Activated T-helper 2 cell treated with anti-CD3 and anti-CD28 coated beads, Interferon-gamma antibody, Interleukin-2, Interleukin-4, amounts not matched to agents 10 μg/mL and 5 μg/mL and 100 μg/mL, durations not matched to agents 14 hours and 24 hours and 36 hours (primary cell): ENCODE results near the gene PTPN9. TPM values are rescaled to one million over a fixed set of nuclear protein-coding genes. Genes with fewer than 3 reads are reported as not detected.
"Not testable (repeated sequence)": the region's sequence is repeated elsewhere in the genome, so short reads cannot be mapped to it uniquely, and the experiment has no call there.

Experiments
- DNase-seq: peaks from one replicate; pipeline ENCODE4 v3.0.0; 2021; ENCODE audit warnings: low spot score
- H3K27ac Mint-ChIP-seq: one replicate; pipeline ENCODE4 v1.8.0; 2021; ENCODE audit warnings: mixed read lengths
- H3K27me3 Mint-ChIP-seq: one replicate; pipeline ENCODE4 v1.8.0; 2021; ENCODE audit warnings: low read depth, mixed read lengths
- H3K36me3 Mint-ChIP-seq: one replicate; pipeline ENCODE4 v1.8.0; 2021; ENCODE audit warnings: low read depth, mixed read lengths
- H3K4me1 Mint-ChIP-seq: one replicate; pipeline ENCODE4 v1.8.0; 2021; ENCODE audit warnings: low read depth, mixed read lengths
- H3K4me3 Mint-ChIP-seq: one replicate; pipeline ENCODE4 v1.8.0; 2021; ENCODE audit warnings: low read depth, mild to moderate bottlenecking, moderate library complexity, mixed read lengths
- H3K9me3 Mint-ChIP-seq: one replicate; pipeline ENCODE4 v1.8.0; 2021; ENCODE audit warnings: mixed read lengths
- intact Hi-C: fragments of 100-400 bp; cut with micrococcal nuclease; formaldehyde crosslinking; loops from one replicate; pipeline ENCODE4 v1.15.1; 2023
- total RNA-seq: library from RNA; stranded (reverse); gene quantifications from 2 replicates; pipeline ENCODE4 v1.2.3, GENCODE V29; 2022

PTPN9 gene
- total RNA-seq, 1 donor from 2014 or later, result 32.3 TPM

DNA sequence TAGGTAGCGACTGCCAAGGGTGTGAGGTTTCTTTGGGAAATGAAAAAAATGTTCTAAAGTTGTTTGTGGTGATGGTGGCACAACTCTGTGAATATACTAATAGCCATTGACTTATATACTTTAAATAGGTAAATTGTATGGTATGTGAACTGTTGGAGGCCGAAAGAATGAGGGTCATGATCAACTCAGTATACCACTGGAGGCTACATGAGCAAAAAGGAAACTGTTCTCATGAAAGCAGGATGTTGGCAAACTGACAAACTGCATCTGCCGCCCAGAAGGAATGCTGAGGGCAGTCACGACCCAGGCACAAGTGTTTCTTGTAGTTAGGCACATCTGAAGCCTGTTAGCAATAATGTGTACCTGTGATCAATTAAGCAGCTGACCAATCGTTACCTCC lies 95.6 kb downstream of the PTPN9 start:
- H3K27me3 Mint-ChIP-seq, DNase-seq, H3K4me3 Mint-ChIP-seq, H3K9me3 Mint-ChIP-seq, H3K27ac Mint-ChIP-seq, H3K4me1 Mint-ChIP-seq, intact Hi-C loops: not testable (repeated sequence)
- H3K36me3 Mint-ChIP-seq, result peaks cover 38% of the 10 kb centered on the region

DNA sequence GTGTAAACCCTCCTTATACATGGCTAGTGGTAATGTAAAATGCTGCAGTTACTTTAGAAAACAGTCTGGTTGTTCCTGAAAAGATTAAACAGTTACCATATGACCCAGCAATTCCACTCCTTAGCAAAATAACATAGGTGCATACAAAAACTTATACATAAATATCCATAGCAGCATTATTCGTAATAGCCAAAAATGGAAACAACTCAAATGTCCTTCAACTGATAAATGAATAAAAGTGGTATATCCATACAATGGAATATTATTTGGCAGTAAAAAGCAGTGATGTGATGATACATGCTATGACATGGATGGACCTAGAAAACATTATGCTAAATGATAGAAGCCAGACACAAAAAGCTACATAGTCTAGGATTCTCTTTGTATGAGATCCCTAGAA lies 96.0 kb downstream of the PTPN9 start:
- intact Hi-C loops, result no loop called here
- Mint-ChIP-seq H3K4me1 (peaks cover 4% of the 10 kb centered on the region), H3K9me3 (no peaks in the 10 kb centered on the region), H3K27me3 (no peaks in the 10 kb centered on the region), H3K4me3 (no peak overlapping the region), H3K27ac (no peak overlapping the region), H3K36me3 (peaks cover 38% of the 10 kb centered on the region)
- DNase-seq, result no peak

- H3K4me1 Mint-ChIP-seq, H3K27me3 Mint-ChIP-seq, intact Hi-C loops, DNase-seq, H3K4me3 Mint-ChIP-seq, H3K27ac Mint-ChIP-seq, H3K9me3 Mint-ChIP-seq: not testable (repeated sequence)
- peaks cover 40% of the 10 kb centered on the region for H3K36me3 Mint-ChIP-seq
Observed at GRCh38 chr15:75480463-75480862, 98.7 kb downstream of the PTPN9 start.

DNA sequence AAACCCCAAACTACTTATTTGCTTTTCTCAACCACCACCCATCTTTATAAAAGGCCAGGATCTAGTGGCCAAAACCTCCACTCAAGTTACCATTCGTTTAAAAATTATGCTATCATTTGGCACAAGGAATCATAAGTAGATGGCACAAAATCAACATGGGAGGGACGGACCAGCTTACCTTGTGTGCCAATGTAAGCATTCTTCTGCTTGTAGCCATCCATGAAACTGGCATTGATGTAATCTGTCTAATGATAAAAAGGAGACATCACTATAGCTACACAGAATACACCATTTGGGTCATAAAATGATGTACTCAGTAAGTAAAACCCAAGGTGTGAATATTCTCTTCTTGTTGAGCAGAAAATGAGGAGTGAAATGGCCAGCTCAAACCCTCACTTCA lies 99.4 kb downstream of the PTPN9 start:
- intact Hi-C loops, result no loop called here
- Mint-ChIP-seq H3K27me3 (no peaks in the 10 kb centered on the region), H3K4me1 (peaks cover 4% of the 10 kb centered on the region), H3K36me3 (peaks cover 39% of the 10 kb centered on the region), H3K27ac (no peak overlapping the region), H3K4me3 (no peak overlapping the region), H3K9me3 (no peaks in the 10 kb centered on the region)
- no peak for DNase-seq

DNA sequence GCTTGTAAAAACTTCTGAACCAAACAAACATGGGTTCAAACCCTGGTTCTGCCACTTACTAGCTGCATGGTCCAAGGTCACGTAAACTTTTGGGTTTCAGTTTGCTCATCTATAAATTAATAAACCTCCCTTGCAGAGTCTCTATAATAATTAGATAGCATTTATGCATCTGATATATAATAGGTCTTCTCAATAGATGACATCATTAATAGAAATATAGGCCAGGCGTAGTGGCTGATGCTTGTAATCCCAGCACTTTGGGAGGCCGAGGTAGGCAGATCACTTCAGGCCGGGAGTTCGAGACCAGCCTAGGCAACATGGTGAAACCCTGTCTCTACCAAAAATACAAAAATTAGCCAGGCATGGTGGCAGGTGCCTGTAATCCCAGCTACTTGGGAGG lies 102.0 kb downstream of the PTPN9 start:
- intact Hi-C loops, H3K9me3 Mint-ChIP-seq, H3K27ac Mint-ChIP-seq, H3K4me3 Mint-ChIP-seq, H3K4me1 Mint-ChIP-seq, DNase-seq, H3K27me3 Mint-ChIP-seq: not testable (repeated sequence)
- H3K36me3 Mint-ChIP-seq, result peaks cover 31% of the 10 kb centered on the region

DNA sequence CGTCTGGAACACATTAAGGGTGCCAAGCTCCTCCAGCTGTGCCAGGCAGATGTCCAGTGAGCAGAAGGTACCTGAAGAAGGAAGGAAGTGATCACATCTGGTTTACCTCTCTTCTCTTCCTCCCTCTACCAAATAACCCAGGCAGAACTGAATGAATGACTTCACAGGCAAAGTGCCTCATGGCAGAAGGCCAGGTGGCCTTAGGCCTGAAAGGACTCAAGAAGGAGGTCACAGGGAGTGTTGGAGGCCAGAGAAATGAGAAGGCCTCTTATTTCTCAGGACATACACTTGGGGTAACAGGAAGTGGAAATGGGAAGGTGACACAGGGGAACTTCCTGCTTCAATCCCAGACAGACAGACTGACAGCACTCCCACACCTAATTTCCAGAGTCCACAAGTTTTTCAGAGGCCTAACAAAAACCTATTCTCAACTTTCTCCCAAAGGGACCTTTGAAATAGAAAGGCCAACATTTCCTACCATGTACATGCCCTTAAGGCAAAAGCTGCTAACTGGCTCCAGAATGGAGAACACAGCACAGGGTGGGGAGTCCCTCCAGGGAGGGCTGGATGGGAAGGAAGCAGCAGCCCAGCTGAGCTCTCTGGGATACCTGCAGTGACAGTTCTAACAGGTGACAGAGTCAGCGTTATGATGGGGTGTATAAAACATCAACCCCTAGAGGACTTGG lies 110.1 kb downstream of the PTPN9 start:
- Mint-ChIP-seq H3K36me3 (peaks cover 57% of the 10 kb centered on the region), H3K4me3 (no peak overlapping the region), H3K4me1 (no peaks in the 10 kb centered on the region), H3K27ac (no peak overlapping the region), H3K27me3 (no peaks in the 10 kb centered on the region), H3K9me3 (no peaks in the 10 kb centered on the region)
- DNase-seq, result no peak
- intact Hi-C loops, result no loop called here

DNA sequence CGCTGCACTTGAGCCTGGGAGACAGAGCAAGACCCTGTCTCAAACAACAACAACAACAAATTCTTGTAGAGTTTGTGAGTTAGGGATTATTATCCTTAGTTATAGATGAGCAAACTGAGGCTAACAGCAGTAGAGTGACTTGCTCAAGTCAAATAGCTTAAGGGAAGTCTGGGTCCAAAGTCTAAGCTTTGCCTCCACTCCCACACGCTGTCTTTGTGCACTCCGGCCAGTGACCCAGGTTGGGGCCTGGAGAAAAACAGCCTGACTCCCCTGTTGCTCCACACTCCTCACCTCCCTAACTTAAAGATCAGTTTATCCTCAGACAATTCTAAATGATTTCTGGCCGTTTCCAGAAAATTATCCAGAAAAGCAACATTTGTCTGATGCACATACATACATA lies 118.5 kb downstream of the PTPN9 start:
- Mint-ChIP-seq H3K27ac (no peak overlapping the region), H3K4me3 (no peak overlapping the region), H3K9me3 (no peaks in the 10 kb centered on the region), H3K36me3 (peaks cover 4% of the 10 kb centered on the region), H3K4me1 (peaks cover 6% of the 10 kb centered on the region), H3K27me3 (no peaks in the 10 kb centered on the region)
- no peak for DNase-seq
- intact Hi-C loops, result no loop called here

- H3K27ac Mint-ChIP-seq, result no peak overlapping the region
- H3K4me1 Mint-ChIP-seq, result peaks cover 6% of the 10 kb centered on the region
- H3K27me3 Mint-ChIP-seq, result no peaks in the 10 kb centered on the region
- intact Hi-C loops, result loop anchor here (10.0 kb wide), 3 partner anchors 385 to 995 kb away; partner anchors contain the start of genes PPCDC, UBE2Q2 and UBL7
- H3K36me3 Mint-ChIP-seq, result no peaks in the 10 kb centered on the region
- H3K9me3 Mint-ChIP-seq, result no peaks in the 10 kb centered on the region
- no peak for DNase-seq
- no peak overlapping the region for H3K4me3 Mint-ChIP-seq
Observed at GRCh38 chr15:75459581-75459980, 119.5 kb downstream of the PTPN9 start.

- Mint-ChIP-seq H3K4me1 (peaks cover 14% of the 10 kb centered on the region), H3K9me3 (no peaks in the 10 kb centered on the region), H3K27ac (peak overlapping the region; percentile 89), H3K36me3 (no peaks in the 10 kb centered on the region), H3K4me3 (peak overlapping the region; percentile 84), H3K27me3 (no peaks in the 10 kb centered on the region)
- DNase-seq, result no peak
- intact Hi-C loops, result loop anchor here (10.0 kb wide), 3 partner anchors 388 to 992 kb away; partner anchors contain the start of genes PPCDC, UBE2Q2 and UBL7
Observed at GRCh38 chr15:75456710-75457109, 122.4 kb downstream of the PTPN9 start.

GRCh38 chr15:75455982-75456531 lies 123.1 kb downstream of the PTPN9 start:
- intact Hi-C loops, result loop anchor here (10.0 kb wide), 3 partner anchors 389 to 991 kb away; partner anchors contain the start of genes PPCDC, UBE2Q2 and UBL7
- Mint-ChIP-seq H3K27me3 (no peaks in the 10 kb centered on the region), H3K4me1 (peaks cover 14% of the 10 kb centered on the region), H3K9me3 (no peaks in the 10 kb centered on the region), H3K27ac (peak overlapping the region; percentile 89), H3K4me3 (peak overlapping the region; percentile 84), H3K36me3 (no peaks in the 10 kb centered on the region)
- DNase-seq, result peak; percentile 60

GRCh38 chr15:75455424-75455981 lies 123.6 kb downstream of the PTPN9 start:
- Mint-ChIP-seq H3K4me3 (peak overlapping the region; percentile 84), H3K36me3 (no peaks in the 10 kb centered on the region), H3K27ac (peak overlapping the region; percentile 89), H3K4me1 (peaks cover 14% of the 10 kb centered on the region), H3K27me3 (no peaks in the 10 kb centered on the region), H3K9me3 (no peaks in the 10 kb centered on the region)
- DNase-seq, result peak; percentile 83
- intact Hi-C loops, result loop anchor here (10.0 kb wide), 3 partner anchors 389 to 991 kb away; partner anchors contain the start of genes PPCDC, UBE2Q2 and UBL7

- H3K27me3 Mint-ChIP-seq, result no peaks in the 10 kb centered on the region
- H3K4me1 Mint-ChIP-seq, result peaks cover 20% of the 10 kb centered on the region
- no peaks in the 10 kb centered on the region for H3K36me3 Mint-ChIP-seq
- H3K9me3 Mint-ChIP-seq, result no peaks in the 10 kb centered on the region
- DNase-seq, result peak; percentile 75
- intact Hi-C loops, result loop anchor here (1.0 to 10.0 kb wide), 9 partner anchors 37 to 990 kb away; partner anchors contain the start of genes ARID3B, MAN2C1, PPCDC and PTPN9
- peak overlapping the region; percentile 84 for H3K4me3 Mint-ChIP-seq
- H3K27ac Mint-ChIP-seq, result peak overlapping the region; percentile 89
Observed at GRCh38 chr15:75454471-75455378, 124.4 kb downstream of the PTPN9 start.
